ENCODE measurements around the gene IGSF23.
"Not testable (repeated sequence)": the region's sequence is repeated elsewhere in the genome, so short reads cannot be mapped to it uniquely, and the experiment has no call there.

Gene IGSF23

DNA sequence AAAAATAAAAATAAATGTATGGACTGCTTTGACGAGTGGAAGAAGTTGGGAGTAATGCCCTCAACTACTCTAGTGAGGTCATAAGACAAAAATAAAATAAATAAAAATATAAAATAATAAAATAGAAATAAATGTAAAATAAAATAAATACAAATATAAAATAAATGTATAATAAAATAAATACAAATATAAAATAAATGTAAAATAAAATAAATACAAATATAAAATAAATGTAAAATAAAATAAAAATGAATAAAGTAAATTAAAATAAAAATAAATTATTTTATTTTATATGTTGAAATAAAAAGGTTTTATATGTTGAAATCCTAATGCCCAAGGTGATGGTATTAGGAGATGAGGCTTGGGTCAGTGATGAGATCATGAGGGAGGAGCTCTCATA is 20.1 kb upstream of the IGSF23 start:
- in situ Hi-C loops (cut with MboI; ENCODE audit: low sequenced_read_pairs, unreplicated experiment): no loop called here
- TF ChIP-seq, protein P1, sequence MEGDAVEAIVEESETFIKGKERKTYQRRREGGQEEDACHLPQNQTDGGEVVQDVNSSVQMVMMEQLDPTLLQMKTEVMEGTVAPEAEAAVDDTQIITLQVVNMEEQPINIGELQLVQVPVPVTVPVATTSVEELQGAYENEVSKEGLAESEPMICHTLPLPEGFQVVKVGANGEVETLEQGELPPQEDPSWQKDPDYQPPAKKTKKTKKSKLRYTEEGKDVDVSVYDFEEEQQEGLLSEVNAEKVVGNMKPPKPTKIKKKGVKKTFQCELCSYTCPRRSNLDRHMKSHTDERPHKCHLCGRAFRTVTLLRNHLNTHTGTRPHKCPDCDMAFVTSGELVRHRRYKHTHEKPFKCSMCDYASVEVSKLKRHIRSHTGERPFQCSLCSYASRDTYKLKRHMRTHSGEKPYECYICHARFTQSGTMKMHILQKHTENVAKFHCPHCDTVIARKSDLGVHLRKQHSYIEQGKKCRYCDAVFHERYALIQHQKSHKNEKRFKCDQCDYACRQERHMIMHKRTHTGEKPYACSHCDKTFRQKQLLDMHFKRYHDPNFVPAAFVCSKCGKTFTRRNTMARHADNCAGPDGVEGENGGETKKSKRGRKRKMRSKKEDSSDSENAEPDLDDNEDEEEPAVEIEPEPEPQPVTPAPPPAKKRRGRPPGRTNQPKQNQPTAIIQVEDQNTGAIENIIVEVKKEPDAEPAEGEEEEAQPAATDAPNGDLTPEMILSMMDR (IDR thresholded peaks at IDR 0.05; ENCODE audit: borderline replicate concordance, control extremely low read depth, extremely low read depth, insufficient read depth, missing control alignments): no peak
- no peak for DNase-seq (ENCODE audit: low spot score)

- DNase-seq (ENCODE audit: low spot score); in situ Hi-C loops (cut with MboI; ENCODE audit: low sequenced_read_pairs, unreplicated experiment): not testable (repeated sequence)
These were observed 19.5 kb upstream of the IGSF23 start for GRCh38 chr19:44593866-44594266.

DNA sequence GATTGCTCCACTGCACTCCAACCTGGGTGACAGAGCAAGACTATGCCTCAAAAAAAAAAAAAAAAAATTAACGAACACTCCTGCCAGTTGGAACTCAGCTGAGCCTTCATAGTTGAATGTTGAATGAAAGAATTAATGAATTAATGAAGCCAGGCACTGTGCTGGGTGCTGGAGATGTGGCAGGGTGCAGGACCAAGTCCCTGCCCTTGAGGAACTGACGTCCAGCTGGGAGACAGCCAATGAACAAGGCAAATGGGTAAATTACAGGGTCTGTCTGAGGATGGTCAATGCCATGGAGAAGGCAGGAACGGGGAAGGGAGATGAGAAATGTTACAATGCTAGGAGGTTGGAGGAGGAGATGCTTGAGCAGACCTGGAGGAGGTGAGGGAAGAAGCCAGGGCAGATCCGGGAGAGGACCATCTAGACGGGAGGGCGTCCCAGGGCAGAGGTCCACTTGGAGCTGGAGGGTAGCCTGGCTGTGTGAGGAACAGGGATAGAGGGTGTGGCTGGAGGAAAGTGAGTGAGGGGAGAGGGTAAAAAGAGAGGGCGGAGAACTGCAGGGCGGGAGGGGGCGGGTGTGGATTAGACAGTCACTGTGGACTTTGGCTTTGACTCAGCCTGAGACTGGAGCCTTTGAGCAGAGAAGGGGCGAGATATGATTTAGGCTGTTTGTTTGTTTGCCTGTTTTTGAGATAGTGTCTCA is 16.8 kb upstream of the IGSF23 start:
- in situ Hi-C loops (cut with MboI; ENCODE audit: low sequenced_read_pairs, unreplicated experiment): no loop called here
- DNase-seq (ENCODE audit: low spot score): no peak
- TF ChIP-seq, protein P1 (IDR thresholded peaks at IDR 0.05; ENCODE audit: borderline replicate concordance, control extremely low read depth, extremely low read depth, insufficient read depth, missing control alignments): no peak

DNA sequence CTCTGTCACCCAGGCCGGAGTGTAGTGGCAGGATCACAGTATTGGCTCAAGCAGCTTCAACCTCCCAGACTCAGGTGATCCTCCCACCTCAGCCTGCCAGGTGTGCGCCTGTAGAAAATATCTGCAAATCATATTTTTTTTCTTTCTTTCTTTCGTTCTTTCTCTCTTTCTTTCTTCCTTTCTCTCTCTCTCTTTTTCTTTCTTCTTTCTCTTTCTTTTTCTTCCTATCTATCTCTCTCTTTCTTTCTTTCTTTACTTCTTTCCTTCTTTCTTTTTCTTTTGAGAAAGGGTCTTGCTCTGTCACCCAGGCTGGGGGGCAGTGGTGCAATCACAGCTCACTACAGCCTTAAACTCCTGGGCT is 16.3 kb upstream of the IGSF23 start:
- in situ Hi-C loops (cut with MboI; ENCODE audit: low sequenced_read_pairs, unreplicated experiment): no loop called here
- DNase-seq (ENCODE audit: low spot score): no peak
- TF ChIP-seq, protein P1 (IDR thresholded peaks at IDR 0.05; ENCODE audit: borderline replicate concordance, control extremely low read depth, extremely low read depth, insufficient read depth, missing control alignments): no peak

GRCh38 chr19:44598355-44598754 is 15.0 kb upstream of the IGSF23 start:
- in situ Hi-C loops (cut with MboI; ENCODE audit: low sequenced_read_pairs, unreplicated experiment): no loop called here
- DNase-seq (ENCODE audit: low spot score): no peak
- TF ChIP-seq, protein P1 (IDR thresholded peaks at IDR 0.05; ENCODE audit: borderline replicate concordance, control extremely low read depth, extremely low read depth, insufficient read depth, missing control alignments): no peak

GRCh38 chr19:44598880-44599279 is 14.5 kb upstream of the IGSF23 start:
- TF ChIP-seq, protein P1 (IDR thresholded peaks at IDR 0.05; ENCODE audit: borderline replicate concordance, control extremely low read depth, extremely low read depth, insufficient read depth, missing control alignments): no peak
- no peak for DNase-seq (ENCODE audit: low spot score)
- in situ Hi-C loops (cut with MboI; ENCODE audit: low sequenced_read_pairs, unreplicated experiment): no loop called here

DNA sequence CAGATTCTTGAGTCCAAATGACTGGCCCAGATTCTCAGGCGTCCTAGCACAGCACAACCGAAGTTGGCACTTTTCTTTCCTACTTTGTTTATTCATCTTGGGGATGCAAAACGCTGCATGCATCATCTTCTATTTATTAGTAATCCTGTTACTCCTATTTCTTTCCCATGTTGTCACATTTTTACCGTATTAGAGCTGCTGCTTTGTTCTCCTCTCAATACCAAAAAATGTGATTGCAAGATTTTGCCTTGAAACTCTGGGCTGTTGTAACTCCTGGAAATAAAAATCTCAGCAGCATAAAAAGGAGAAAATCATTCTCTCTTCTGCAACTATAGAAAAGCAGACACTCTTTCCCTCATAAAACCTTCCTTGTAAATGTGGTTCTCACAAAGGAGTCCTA is 12.9 kb upstream of the IGSF23 start:
- TF ChIP-seq, protein P1 (IDR thresholded peaks at IDR 0.05; ENCODE audit: borderline replicate concordance, control extremely low read depth, extremely low read depth, insufficient read depth, missing control alignments): no peak
- in situ Hi-C loops (cut with MboI; ENCODE audit: low sequenced_read_pairs, unreplicated experiment): no loop called here

More for the DNA sequence above, 12.9 kb upstream of the IGSF23 start:
- DNase-seq (ENCODE audit: low spot score): no peak

Data from GM13976 (cell line).